ENCODE data around the gene XYLT1. TPM values are rescaled to one million over a fixed set of nuclear protein-coding genes. Genes with fewer than 3 reads are reported as not detected.

Gene XYLT1
- polyA plus RNA-seq, 3 donors = 6.9 to 7.6 (median 7.6) TPM

- DNase-seq = no peak
Measured at GRCh38 chr16:17460890-17461289, 9.9 kb downstream of the XYLT1 start.

DNA sequence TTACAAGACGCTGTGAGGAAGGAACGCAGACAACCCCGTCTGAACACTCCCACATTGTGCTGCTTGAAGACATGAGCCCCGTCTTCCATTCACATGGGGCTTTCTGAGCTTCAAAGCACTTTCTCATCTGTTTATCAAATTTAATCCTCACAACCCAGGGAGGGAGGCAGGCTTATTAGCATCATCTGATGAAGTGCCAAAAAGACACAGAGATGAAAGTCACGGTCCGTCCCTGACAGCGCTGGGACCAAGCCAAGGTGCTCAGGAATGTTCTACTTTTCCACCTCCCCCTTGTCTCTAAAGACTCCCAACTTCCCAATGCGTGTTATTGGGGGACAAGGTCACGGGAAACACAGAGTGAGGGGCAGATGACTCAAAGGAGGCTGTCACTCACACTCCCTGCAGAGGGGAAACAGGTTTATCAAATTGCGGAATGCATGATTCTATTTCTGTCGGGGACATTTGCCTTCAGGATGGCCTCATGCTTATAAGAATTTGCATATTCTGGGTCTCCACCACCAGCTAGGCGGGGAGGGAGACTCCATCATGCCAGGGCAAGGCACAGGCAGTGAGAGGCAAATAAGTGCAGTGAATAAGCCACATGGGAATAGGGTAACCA, 10.7 kb downstream of the XYLT1 start:
- DNase-seq = no peak

GRCh38 chr16:17457997-17458396, 12.8 kb downstream of the XYLT1 start:
- no peak for DNase-seq

- DNase-seq = no peak
Measured at GRCh38 chr16:17457513-17457912, 13.2 kb downstream of the XYLT1 start.

DNA sequence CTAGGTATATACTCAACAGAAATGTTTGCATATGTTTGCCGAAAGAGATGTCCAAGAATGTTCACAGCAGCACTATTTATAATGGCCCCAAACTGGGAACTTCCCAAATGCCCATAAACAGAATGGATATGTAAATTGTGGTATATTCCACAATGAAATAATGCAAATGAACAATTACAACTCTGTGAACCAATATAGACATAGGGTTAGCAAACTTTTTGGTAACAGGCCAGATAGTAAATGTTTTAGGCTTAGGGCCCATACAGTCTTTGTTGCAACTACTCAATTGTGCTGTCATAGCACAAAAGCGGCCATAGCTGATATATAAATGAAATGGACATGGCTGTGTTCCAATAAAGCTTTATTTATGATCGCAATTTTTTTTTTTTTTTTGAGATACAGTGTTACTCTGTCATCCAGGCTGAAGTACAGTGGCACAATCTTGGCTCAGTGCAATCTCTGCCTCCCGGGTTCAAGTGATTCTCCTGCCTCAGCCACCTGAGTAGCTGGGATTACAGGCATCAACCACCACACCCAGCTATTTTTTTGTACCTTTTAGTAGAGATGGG, 16.5 kb downstream of the XYLT1 start:
- no peak for DNase-seq

DNA sequence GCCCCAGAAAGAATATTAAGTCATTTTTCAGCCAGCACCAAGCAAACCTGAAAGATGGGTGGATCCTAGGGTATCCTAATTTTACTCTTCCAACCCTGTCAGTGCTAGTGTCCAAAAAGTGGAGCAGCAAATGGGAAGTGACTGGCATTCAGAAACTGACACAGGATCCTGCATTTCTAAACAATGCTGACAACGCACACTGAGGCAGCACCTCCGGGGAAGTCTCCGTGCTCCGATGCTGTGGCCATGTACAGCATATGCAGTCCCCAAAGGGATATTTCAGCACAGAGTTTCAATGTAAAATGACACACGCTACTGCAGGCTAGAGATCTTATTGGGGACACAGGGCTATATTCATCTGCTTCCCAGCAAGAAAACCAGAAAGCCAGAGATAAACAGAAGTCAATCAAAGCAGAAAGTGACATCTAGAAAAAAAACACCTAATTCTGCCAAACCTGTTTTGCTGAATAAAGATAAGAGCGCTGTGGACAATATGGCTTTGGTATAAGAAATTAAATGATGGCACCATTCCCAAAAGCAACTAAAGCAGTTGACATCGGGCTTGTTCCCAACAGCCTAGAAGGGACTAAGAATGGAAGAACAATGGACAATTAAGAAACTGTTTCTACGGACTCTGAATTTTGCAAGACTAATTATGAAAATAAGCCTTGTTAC, 17.3 kb downstream of the XYLT1 start:
- no peak for DNase-seq

GRCh38 chr16:17452922-17453321, 17.8 kb downstream of the XYLT1 start:
- no peak for DNase-seq

DNA sequence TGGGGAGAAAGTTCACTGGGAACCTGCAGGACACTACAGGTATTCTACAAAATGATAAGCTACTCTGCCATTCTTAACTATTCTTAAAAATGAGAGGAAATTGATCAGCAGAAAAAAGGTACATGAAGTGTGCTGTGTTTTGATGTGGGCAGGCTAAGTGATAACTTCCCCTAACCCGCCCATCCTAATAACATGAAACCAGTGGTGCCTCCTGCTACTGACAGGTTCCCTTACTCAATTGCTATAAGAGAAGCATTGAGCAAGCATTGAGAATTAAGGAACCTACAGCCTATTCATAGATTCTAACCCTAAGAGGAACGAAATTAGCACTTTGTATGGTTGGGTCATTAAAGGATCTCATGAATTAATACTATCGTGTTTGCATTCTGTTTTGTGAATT, 18.9 kb downstream of the XYLT1 start:
- DNase-seq = no peak

- DNase-seq = no peak
Measured at GRCh38 chr16:17450291-17450690, 20.5 kb downstream of the XYLT1 start.

DNA sequence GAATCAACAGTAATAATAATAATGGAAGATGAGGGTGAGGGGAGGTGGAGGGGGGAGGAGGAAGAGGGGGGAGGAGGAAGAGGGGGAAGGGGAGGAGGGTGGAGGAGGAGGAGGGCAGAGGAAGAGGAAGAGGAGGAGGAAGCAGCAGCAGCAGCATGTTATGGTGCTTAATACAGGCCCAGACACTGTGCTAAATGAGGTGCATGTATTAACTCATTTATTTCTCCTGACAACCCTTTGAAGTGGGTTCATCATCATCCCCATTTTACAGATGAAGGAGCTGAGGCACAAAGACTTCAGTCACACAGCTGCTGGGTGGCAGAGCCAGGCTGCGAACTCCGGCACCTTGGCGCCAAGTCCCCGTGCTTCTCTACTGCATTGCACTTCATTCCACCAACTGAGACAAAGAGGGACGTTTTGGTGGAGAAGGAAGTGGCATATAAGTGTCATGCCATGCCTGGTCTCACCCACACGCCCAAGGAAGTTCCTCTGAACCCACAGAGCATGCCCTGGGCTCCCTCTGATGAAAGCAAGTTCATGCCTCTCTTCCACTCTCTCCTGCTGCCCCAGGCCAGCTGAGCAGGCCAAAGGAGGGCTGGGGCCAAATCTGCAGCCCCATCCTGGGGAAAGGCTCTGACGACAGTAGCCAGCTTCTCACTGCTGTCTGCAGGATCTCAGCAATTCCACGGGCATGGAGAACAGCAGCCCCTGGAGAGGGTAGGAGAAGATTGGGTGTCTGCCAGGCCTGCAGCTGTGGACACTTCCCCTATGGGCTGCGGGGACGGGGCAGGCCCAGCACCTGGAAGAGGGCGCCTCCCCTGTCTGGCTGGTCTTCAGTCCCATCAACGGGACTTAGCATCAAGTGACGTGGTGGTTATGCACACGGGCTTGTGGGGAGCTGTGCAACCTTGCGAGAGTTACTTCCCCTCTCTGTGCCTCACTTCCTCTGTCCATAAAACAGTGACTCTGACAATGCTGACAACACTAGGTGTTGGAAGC, 21.8 kb downstream of the XYLT1 start:
- DNase-seq = no peak

DNA sequence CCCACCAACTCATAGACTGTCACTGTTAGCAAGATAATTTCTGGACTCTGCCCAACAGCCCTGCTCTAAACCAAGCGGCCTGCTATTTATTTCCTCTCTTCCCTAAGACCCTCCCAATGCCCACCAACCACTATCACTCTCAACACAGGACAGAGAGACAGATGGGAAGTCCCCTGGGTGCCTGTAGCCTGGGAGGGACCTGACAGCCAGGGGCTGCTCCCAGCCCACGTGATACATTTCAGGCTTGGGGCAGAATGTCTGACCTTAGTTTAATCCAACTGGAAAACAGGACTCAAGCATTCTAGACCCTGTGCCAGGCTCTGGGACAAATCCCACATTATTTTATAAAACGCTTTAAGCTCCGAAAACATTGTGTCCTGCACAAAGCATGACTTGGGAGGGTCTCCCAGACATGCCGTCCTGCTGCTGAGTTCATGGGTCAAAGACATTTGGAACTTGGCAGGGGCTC, 23.6 kb downstream of the XYLT1 start:
- DNase-seq = no peak

DNA sequence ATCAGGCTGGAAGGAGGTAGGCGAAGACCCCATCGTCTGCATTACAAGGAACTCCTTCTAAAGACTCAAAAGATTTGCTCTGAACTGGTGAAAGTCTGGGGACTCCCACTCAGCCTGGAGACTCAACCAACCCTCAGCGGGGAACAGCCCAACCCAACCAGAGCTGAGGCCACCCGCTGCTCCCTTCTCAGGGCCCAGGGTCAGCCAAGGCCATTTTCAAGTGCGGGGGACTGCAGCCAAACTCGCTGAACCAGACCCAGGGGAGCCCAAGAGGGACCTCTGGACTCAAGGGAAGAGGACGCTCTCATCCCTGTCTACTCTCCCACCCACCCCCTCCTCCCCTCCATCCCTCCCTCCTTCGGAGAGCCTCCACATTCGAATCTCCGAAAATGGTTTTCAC, 24.1 kb downstream of the XYLT1 start:
- no peak for DNase-seq

GRCh38 chr16:17445421-17445820, 25.3 kb downstream of the XYLT1 start:
- DNase-seq = no peak

GRCh38 chr16:17444658-17445057, 26.1 kb downstream of the XYLT1 start:
- DNase-seq = no peak

- DNase-seq = no peak
Measured at GRCh38 chr16:17440131-17440530, 30.6 kb downstream of the XYLT1 start.

GRCh38 chr16:17439580-17439979, 31.2 kb downstream of the XYLT1 start:
- no peak for DNase-seq

DNA sequence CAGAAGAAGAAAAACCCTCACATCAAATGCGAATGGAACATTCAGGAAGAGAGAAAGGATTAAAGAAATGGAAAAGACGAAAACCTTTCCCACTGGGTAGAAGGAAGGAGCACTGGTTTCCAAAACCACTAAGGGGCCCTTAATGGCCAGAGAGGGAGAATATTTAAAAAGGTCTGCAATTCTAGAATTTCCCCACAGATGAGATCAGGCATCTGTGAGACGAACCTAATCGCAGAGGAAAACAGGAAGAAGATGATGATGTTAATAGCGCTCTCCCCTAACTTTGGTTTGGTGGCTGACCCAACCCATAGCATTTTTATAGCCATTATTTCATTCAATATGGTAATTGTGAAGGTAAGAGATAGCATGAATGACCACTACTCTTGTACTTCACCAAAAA, 32.8 kb downstream of the XYLT1 start:
- no peak for DNase-seq

- no peak for DNase-seq
Measured at GRCh38 chr16:17437127-17437720, 33.5 kb downstream of the XYLT1 start.

DNA sequence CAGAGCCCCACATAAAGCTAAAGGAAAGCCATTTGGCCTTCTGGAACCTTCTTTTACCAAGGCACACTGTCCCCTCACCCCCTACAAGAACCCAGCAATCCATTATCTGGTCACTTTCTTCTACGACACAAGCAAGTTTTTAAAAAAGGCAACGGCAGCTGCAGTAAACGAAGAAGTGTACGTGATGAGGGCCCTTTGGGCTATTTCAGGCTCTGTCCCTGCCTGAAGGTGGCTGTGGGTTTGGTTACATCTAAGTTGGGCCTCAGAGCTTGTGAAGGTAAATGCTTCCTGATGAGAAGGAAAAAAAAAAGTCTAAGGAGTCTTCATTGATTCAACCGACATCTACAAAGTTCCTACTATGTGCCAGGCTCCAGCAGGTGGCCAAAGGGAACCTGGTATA, 35.4 kb downstream of the XYLT1 start:
- DNase-seq = no peak

- DNase-seq = no peak
Measured at GRCh38 chr16:17433577-17434451, 36.9 kb downstream of the XYLT1 start.

Measured in renal pelvis (tissue), 4 donors.